ENCODE data around the gene ALDH2.
A peak's percentile ranks its signal among the peaks of the same experiment; 100 is the strongest.
"Not testable (repeated sequence)": the region's sequence is repeated elsewhere in the genome, so short reads cannot be mapped to it uniquely, and the experiment has no call there.

Gene ALDH2

GRCh38 chr12:111828338-111828979, 61.7 kb downstream of the ALDH2 start:
- H3K4me1 Mint-ChIP-seq (ENCODE audit: low read depth in 2 of 2) = no peaks in the 10 kb centered on the region
- no peak overlapping the region for H3K4me3 Mint-ChIP-seq

GRCh38 chr12:111829635-111830034, 62.9 kb downstream of the ALDH2 start:
- H3K27me3 Mint-ChIP-seq = peaks cover 5 to 26% of the 10 kb centered on the region in 2 donors
- H3K9me3 Mint-ChIP-seq; ATAC-seq (replicated peaks); H3K4me3 Mint-ChIP-seq; H3K27ac Mint-ChIP-seq; H3K4me1 Mint-ChIP-seq (ENCODE audit: low read depth in 2 of 2); H3K36me3 Mint-ChIP-seq (ENCODE audit: insufficient read depth); DNase-seq: not testable (repeated sequence)

More at GRCh38 chr12:111828338-111828979, 61.7 kb downstream of the ALDH2 start:
- Mint-ChIP-seq H3K27ac (no peak overlapping the region), H3K9me3 (no peaks in the 10 kb centered on the region), H3K36me3 (ENCODE audit: insufficient read depth) (no peaks in the 10 kb centered on the region), H3K27me3 (peaks cover 12 to 35% of the 10 kb centered on the region in 2 donors)
- DNase-seq = no peak
- no peak for ATAC-seq (replicated peaks)

GRCh38 chr12:111834740-111835386, 68.1 kb downstream of the ALDH2 start:
- not testable (repeated sequence) for H3K27me3 Mint-ChIP-seq; H3K9me3 Mint-ChIP-seq; ATAC-seq (replicated peaks); DNase-seq
- peaks cover 10% of the 10 kb centered on the region for H3K36me3 Mint-ChIP-seq (ENCODE audit: insufficient read depth)
- peak overlapping the region in 1 of 2 donors; percentile 60 for H3K27ac Mint-ChIP-seq
- peak overlapping the region; percentile 38 to 50 for H3K4me3 Mint-ChIP-seq
- peaks cover 6 to 11% of the 10 kb centered on the region in 2 donors for H3K4me1 Mint-ChIP-seq (ENCODE audit: low read depth in 2 of 2)

- not testable (repeated sequence) for DNase-seq; H3K27ac Mint-ChIP-seq; H3K4me3 Mint-ChIP-seq; ATAC-seq (replicated peaks); H3K27me3 Mint-ChIP-seq; H3K9me3 Mint-ChIP-seq
- Mint-ChIP-seq H3K4me1 (ENCODE audit: low read depth in 2 of 2) (peaks cover 14 to 17% of the 10 kb centered on the region in 2 donors), H3K36me3 (ENCODE audit: insufficient read depth) (peaks cover 14% of the 10 kb centered on the region)
Observed at GRCh38 chr12:111835531-111836181, 68.9 kb downstream of the ALDH2 start.

GRCh38 chr12:111838353-111838752, 71.6 kb downstream of the ALDH2 start:
- no peaks in the 10 kb centered on the region for H3K27me3 Mint-ChIP-seq
- no peak overlapping the region for H3K27ac Mint-ChIP-seq
- no peak for ATAC-seq (replicated peaks)
- peaks cover 33 to 34% of the 10 kb centered on the region in 2 donors for H3K4me1 Mint-ChIP-seq (ENCODE audit: low read depth in 2 of 2)
- no peak overlapping the region for H3K4me3 Mint-ChIP-seq
- peaks cover 37% of the 10 kb centered on the region for H3K36me3 Mint-ChIP-seq (ENCODE audit: insufficient read depth)
- no peaks in the 10 kb centered on the region for H3K9me3 Mint-ChIP-seq
- no peak for DNase-seq

- no peaks in the 10 kb centered on the region for H3K27me3 Mint-ChIP-seq
- no peak for ATAC-seq (replicated peaks)
- H3K4me1 Mint-ChIP-seq (ENCODE audit: low read depth in 2 of 2) = peaks cover 31 to 50% of the 10 kb centered on the region in 2 donors
Observed at GRCh38 chr12:111840807-111841206, 74.1 kb downstream of the ALDH2 start.

GRCh38 chr12:111841236-111841749, 74.6 kb downstream of the ALDH2 start:
- Mint-ChIP-seq H3K9me3 (no peaks in the 10 kb centered on the region), H3K4me3 (peak overlapping the region; percentile 99), H3K36me3 (ENCODE audit: insufficient read depth) (peaks cover 37% of the 10 kb centered on the region), H3K4me1 (ENCODE audit: low read depth in 2 of 2) (peaks cover 31 to 50% of the 10 kb centered on the region in 2 donors), H3K27me3 (no peaks in the 10 kb centered on the region), H3K27ac (peak overlapping the region; percentile 99)
- DNase-seq = no peak
- ATAC-seq (replicated peaks) = no peak

More at GRCh38 chr12:111840807-111841206, 74.1 kb downstream of the ALDH2 start:
- no peak for DNase-seq
- peak overlapping the region; percentile 99 for H3K27ac Mint-ChIP-seq
- H3K36me3 Mint-ChIP-seq (ENCODE audit: insufficient read depth) = peaks cover 37% of the 10 kb centered on the region
- no peaks in the 10 kb centered on the region for H3K9me3 Mint-ChIP-seq
- H3K4me3 Mint-ChIP-seq = peak overlapping the region; percentile 99

GRCh38 chr12:111841750-111842555, 75.2 kb downstream of the ALDH2 start, which contains the start of gene MAPKAPK5:
MAPKAPK5 (plus strand) TSS chr12:111842228; CDS start chr12:111842734, 506 bp downstream.
- Mint-ChIP-seq H3K4me1 (ENCODE audit: low read depth in 2 of 2) (peaks cover 35 to 54% of the 10 kb centered on the region in 2 donors), H3K27ac (peak within 1 kb of the TSS; percentile 99), H3K36me3 (ENCODE audit: insufficient read depth) (peaks cover 37% of the 10 kb centered on the region), H3K4me3 (peak within 1 kb of the TSS; percentile 99), H3K9me3 (no peaks in the 10 kb centered on the region), H3K27me3 (no peaks in the 10 kb centered on the region)
- ATAC-seq (replicated peaks) = peak; percentile 86
- DNase-seq = peak; percentile 98 to 99 (median 99)

- Mint-ChIP-seq H3K9me3 (no peaks in the 10 kb centered on the region), H3K4me1 (ENCODE audit: low read depth in 2 of 2) (peaks cover 40 to 60% of the 10 kb centered on the region in 2 donors), H3K27me3 (no peaks in the 10 kb centered on the region), H3K27ac (peak overlapping the region; percentile 89 to 99), H3K4me3 (peak overlapping the region; percentile 99), H3K36me3 (ENCODE audit: insufficient read depth) (peaks cover 40% of the 10 kb centered on the region)
- peak; percentile 30 for ATAC-seq (replicated peaks)
- peak in 1 of 3 experiments; percentile 26 for DNase-seq
Observed at GRCh38 chr12:111842556-111843396, 76.0 kb downstream of the ALDH2 start.

- H3K4me3 Mint-ChIP-seq = no peak overlapping the region
Observed at GRCh38 chr12:111846016-111846415, 79.3 kb downstream of the ALDH2 start.

GRCh38 chr12:111850526-111850925, 83.8 kb downstream of the ALDH2 start:
- H3K27me3 Mint-ChIP-seq = no peaks in the 10 kb centered on the region
- peaks cover 21% of the 10 kb centered on the region for H3K36me3 Mint-ChIP-seq (ENCODE audit: insufficient read depth)
- ATAC-seq (replicated peaks) = no peak

More at GRCh38 chr12:111846016-111846415, 79.3 kb downstream of the ALDH2 start:
- H3K4me1 Mint-ChIP-seq (ENCODE audit: low read depth in 2 of 2) = peaks cover 27 to 52% of the 10 kb centered on the region in 2 donors
- no peak for ATAC-seq (replicated peaks)
- no peak for DNase-seq
- no peaks in the 10 kb centered on the region for H3K9me3 Mint-ChIP-seq
- H3K36me3 Mint-ChIP-seq (ENCODE audit: insufficient read depth) = peaks cover 36% of the 10 kb centered on the region
- H3K27me3 Mint-ChIP-seq = no peaks in the 10 kb centered on the region
- H3K27ac Mint-ChIP-seq = peak overlapping the region in 1 of 2 donors; percentile 41

GRCh38 chr12:111858186-111858585, 91.5 kb downstream of the ALDH2 start:
- no peak overlapping the region for H3K4me3 Mint-ChIP-seq
- no peak for ATAC-seq (replicated peaks)
- peaks cover 6% of the 10 kb centered on the region for H3K36me3 Mint-ChIP-seq (ENCODE audit: insufficient read depth)
- no peak overlapping the region for H3K27ac Mint-ChIP-seq
- no peaks in the 10 kb centered on the region for H3K27me3 Mint-ChIP-seq
- H3K4me1 Mint-ChIP-seq (ENCODE audit: low read depth in 2 of 2) = peaks cover 22 to 30% of the 10 kb centered on the region in 2 donors
- no peaks in the 10 kb centered on the region for H3K9me3 Mint-ChIP-seq
- DNase-seq = no peak

More at GRCh38 chr12:111850526-111850925, 83.8 kb downstream of the ALDH2 start:
- no peak for DNase-seq
- Mint-ChIP-seq H3K4me1 (ENCODE audit: low read depth in 2 of 2) (peaks cover 19 to 40% of the 10 kb centered on the region in 2 donors), H3K27ac (peak overlapping the region in 1 of 2 donors; percentile 75), H3K4me3 (no peak overlapping the region), H3K9me3 (no peaks in the 10 kb centered on the region)

Measured in effector memory CD8-positive, alpha-beta T cell (primary cell).